RWPE1 (cell line): ENCODE measurements around the gene SRSF7.
"Not testable (repeated sequence)": the region's sequence is repeated elsewhere in the genome, so short reads cannot be mapped to it uniquely, and the experiment has no call there.

Experiments
- CTCF ChIA-PET: fragments of 350-600 bp; sonication (Branson Sonifier 250); formaldehyde crosslinking; extraction: SDS; loops from one replicate; lab custom pipeline; 2021; lab: Yijun Ruan, JAX
- POLR2A ChIA-PET: fragments of 400-600 bp; formaldehyde crosslinking; extraction: SDS; loops from one replicate; lab custom pipeline; 2020; ENCODE audit warnings: antibody characterized with exemption; ENCODE audit not compliant: low non-redundant PET; lab: Yijun Ruan, JAX
- DNase-seq: peaks from one replicate; pipeline ENCODE4 v3.0.0; 2012; ENCODE audit warnings: low spot score
- H3K27ac ChIP-seq: fragments of 450-650 bp; 2 replicates; pipeline ENCODE4 v1.5.1; 2017
- CTCF ChIP-seq: fragments of 450-650 bp; conservative IDR thresholded peaks from 2 replicates; pipeline ENCODE4 v1.5.1; 2017; ENCODE audit warnings: low read depth, mild to moderate bottlenecking

The SRSF7 gene

DNA sequence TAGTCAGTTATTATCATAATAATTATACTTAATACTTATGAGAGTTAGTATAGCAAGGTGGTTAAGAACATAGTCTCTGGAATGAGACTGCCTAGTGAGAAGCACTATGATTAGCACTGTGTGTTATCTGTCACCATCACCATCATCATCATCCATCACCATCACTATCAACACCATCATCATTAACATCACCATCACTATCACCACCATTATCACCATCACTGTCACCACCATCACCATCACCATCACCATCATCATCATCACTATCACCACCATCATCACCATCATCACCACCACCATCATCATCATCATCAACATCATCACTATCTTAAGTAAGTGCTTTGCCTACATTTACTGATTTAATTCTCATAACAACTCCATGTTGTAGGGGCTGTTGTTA lies 39.6 kb downstream of the SRSF7 start:
- no peak for DNase-seq
- no peak overlapping the region for H3K27ac ChIP-seq
- POLR2A ChIA-PET = no interaction called here
- no peak for TF ChIP-seq CTCF
- CTCF ChIA-PET = no interaction called here

DNA sequence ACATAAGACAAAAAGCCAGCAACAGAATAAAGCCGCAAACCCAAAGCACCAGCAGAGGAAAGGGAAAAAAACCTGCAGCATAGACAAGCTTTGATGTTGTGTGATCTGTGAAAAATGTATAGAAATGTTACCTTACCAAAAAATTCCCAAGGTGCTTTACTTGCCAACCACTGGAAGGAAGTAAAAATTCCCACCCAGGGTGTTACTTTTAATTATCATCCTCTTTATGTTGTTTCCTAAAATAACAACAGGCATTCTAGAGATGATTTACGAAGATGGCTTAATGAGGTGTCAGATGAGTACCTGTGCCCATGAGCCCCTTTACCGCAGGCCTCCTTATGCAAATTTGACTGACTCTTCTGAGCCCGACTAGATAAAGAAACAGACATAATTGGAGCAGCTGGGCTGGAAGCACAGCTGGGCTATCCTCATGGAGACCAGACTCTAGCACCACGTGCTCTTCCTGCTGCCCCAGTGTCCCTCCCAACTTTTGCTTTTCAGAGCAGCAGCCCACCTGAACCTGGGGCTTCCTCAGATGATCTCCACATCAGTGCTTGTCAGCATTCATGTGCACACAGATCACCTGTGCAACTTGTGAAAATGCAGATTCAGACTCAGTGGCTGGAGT lies 41.5 kb downstream of the SRSF7 start:
- POLR2A ChIA-PET = no interaction called here
- no peak overlapping the region for H3K27ac ChIP-seq
- CTCF ChIA-PET = no interaction called here
- TF ChIP-seq CTCF = no peak
- DNase-seq = no peak

GRCh38 chr2:38708900-38709566 lies 42.1 kb downstream of the SRSF7 start:
- TF ChIP-seq CTCF = no peak
- H3K27ac ChIP-seq = no peak overlapping the region
- POLR2A ChIA-PET = no interaction called here
- CTCF ChIA-PET = no interaction called here
- no peak for DNase-seq

DNA sequence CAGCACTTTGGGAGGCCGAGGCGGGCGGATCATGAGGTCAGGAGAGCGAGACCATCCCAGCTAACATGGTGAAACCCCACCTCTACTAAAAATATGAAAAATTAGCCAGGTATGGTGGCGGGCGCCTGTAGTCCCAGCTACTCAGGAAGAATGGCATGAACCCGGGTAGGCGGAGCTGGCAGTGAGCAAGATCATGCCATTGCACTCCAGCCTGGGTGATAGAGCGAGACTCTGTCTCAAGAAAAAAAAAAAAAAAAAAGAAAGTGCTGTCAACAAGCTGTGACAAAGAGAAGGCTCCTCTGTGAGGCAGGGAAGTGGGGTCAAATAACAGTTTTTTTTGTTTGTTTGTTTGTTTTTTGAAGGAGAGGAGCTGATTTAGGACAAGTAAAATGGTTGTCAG lies 42.7 kb downstream of the SRSF7 start:
- POLR2A ChIA-PET, H3K27ac ChIP-seq, CTCF ChIA-PET, DNase-seq: not testable (repeated sequence)

- no peak overlapping the region for H3K27ac ChIP-seq
- ChIA-PET POLR2A (no interaction called here), CTCF (no interaction called here)
- no peak for DNase-seq
- no peak for TF ChIP-seq CTCF
These were observed 44.3 kb downstream of the SRSF7 start for GRCh38 chr2:38706846-38707345.

- no peak for TF ChIP-seq CTCF
- CTCF ChIA-PET = interaction anchor here (0.6 kb wide), 2 partner anchors 99 to 357 kb away, joined by 3 to 4 read pairs; no protein-coding TSS in a partner anchor
- POLR2A ChIA-PET = no interaction called here
- DNase-seq = no peak
- H3K27ac ChIP-seq = no peak overlapping the region
These were observed 46.5 kb downstream of the SRSF7 start for GRCh38 chr2:38704664-38705063.

- POLR2A ChIA-PET, CTCF ChIA-PET, H3K27ac ChIP-seq, DNase-seq: not testable (repeated sequence)
These were observed 47.8 kb downstream of the SRSF7 start for GRCh38 chr2:38703336-38703735.
